Smooth muscle cell (in vitro differentiated cells): Measurements from ENCODE around the gene RRM1. TPM values are rescaled to one million over a fixed set of nuclear protein-coding genes. Genes with fewer than 3 reads are reported as not detected.

Experiments
- DNase-seq: peaks from one replicate; lab custom pipeline; 2025; ENCODE audit not compliant: unreplicated experiment; lab: John Stamatoyannopoulos, UW
- H2AFZ ChIP-seq: fragments of 200-600 bp; sonication (generic); 2 replicates; pipeline ENCODE4 v1.6.0; 2016; ENCODE audit warnings: antibody characterized with exemption, low read depth, mild to moderate bottlenecking
- H3F3A ChIP-seq: fragments of 200-600 bp; sonication (generic); 2 replicates; pipeline ENCODE4 v1.6.0; 2017; ENCODE audit warnings: antibody characterized with exemption, low read depth
- H3K27ac ChIP-seq: fragments of 200-600 bp; sonication (generic); 2 replicates; pipeline ENCODE4 v1.5.1; 2016; ENCODE audit warnings: low read depth, mild to moderate bottlenecking
- H3K27me3 ChIP-seq: fragments of 200-600 bp; sonication (generic); 2 replicates; pipeline ENCODE4 v1.6.1; 2016; ENCODE audit warnings: low read depth, mild to moderate bottlenecking
- H3K36me3 ChIP-seq: fragments of 200-600 bp; sonication (generic); 2 replicates; pipeline ENCODE4 v1.5.1; 2016; ENCODE audit warnings: low read depth
- H3K4me1 ChIP-seq: fragments of 200-600 bp; sonication (generic); 2 replicates; pipeline ENCODE4 v1.5.1; 2016; ENCODE audit warnings: low read depth
- H3K4me2 ChIP-seq: fragments of 200-600 bp; sonication (generic); 2 replicates; pipeline ENCODE4 v1.6.0; 2016; ENCODE audit warnings: mild to moderate bottlenecking
- H3K4me3 ChIP-seq: fragments of 200-600 bp; sonication (generic); 2 replicates; pipeline ENCODE4 v1.5.1; 2016; ENCODE audit warnings: mild to moderate bottlenecking
- H3K79me2 ChIP-seq: fragments of 200-600 bp; sonication (generic); 2 replicates; pipeline ENCODE4 v1.6.0; 2016; ENCODE audit warnings: low read depth, mild to moderate bottlenecking
- H3K9ac ChIP-seq: fragments of 200-600 bp; sonication (generic); 2 replicates; pipeline ENCODE4 v1.6.0; 2016; ENCODE audit warnings: low read depth
- H3K9me3 ChIP-seq: fragments of 200-600 bp; sonication (generic); replicated peaks from 2 replicates; pipeline ENCODE4 v1.5.1; 2016; ENCODE audit warnings: low read depth
- H4K20me1 ChIP-seq: fragments of 200-600 bp; sonication (generic); 2 replicates; pipeline ENCODE4 v1.6.0; 2016; ENCODE audit warnings: low read depth
- WGBS: methylation state at CpG from one replicate; pipeline ENCODE4 v1.1.7; 2016; ENCODE audit warnings: low lambda C conversion rate; 5-methylcytosine and 5-hydroxymethylcytosine counted together
- polyA plus RNA-seq: library from polyadenylated mRNA; unstranded; fragments of >200 nt; fragmentation: Nextera tagmentation; extraction: Ambion mirVana; gene quantifications from 2 replicates; pipeline ENCODE4 v1.2.1, GENCODE V29; 2016
- total RNA-seq: library from RNA; depleted of rRNA; stranded (reverse); fragments of >200 nt; gene quantifications from 2 replicates; pipeline ENCODE4 v1.2.3, GENCODE V29; 2014
- TF ChIP-seq, protein P1 (sequence below): fragments of 200-600 bp; sonication (generic); IDR thresholded peaks from 2 replicates; pipeline ENCODE4 v1.5.1; 2017; ENCODE audit warnings: borderline replicate concordance, mild to moderate bottlenecking, antibody characterized with exemption; ENCODE audit not compliant: insufficient read depth, poor library complexity, severe bottlenecking

RRM1 gene
- total and polyA plus RNA-seq, 2 experiments from 2014 or later = 36.4 to 90.5 TPM

DNA sequence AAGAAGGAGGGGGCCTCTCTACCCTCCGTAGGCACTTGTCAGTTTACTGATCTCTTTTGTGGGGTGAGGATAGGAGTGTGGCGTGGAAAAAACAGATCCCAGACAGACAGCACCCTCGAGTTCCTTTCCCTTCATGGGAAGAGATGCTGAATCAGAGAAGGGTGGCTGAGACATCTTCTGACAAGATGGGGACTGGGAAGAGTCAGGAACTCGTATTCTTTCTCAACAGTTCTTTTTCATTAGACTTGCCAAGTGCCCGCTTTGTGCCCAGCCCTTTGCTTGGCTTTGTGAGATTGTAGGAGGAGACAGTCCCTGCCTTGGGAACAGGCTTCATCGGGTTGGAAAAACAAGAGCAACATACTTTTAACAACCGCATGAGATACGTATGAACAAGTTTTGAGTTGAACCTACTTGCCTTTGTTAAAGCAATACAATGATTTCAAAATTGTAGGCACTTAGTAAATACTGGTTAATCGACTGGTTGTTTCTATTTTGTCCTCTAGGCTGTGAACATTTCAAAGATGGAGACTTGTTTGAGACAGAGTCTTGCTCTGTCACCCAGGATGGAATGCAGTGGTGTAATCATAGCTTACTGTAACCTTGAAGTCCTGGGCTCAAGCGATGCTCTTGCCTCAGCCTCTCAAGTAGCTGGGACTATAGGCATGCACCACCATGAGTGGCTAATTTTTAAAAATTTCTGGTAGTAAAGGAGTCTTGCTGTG, 1.1 kb downstream of the RRM1 start:
- Histone ChIP-seq H3K27ac (peak overlapping the region; percentile 90), H3K9ac (peak overlapping the region; percentile 87), H3K79me2 (peaks cover 41% of the 10 kb centered on the region), H3K4me1 (peaks cover 17% of the 10 kb centered on the region), H3F3A (no peaks in the 10 kb centered on the region), H2AFZ (peak overlapping the region; percentile 70), H4K20me1 (peaks cover 8% of the 10 kb centered on the region), H3K4me2 (peak overlapping the region; percentile 86), H3K4me3 (peak overlapping the region; percentile 70), H3K9me3 (no peaks in the 10 kb centered on the region), H3K27me3 (no peaks in the 10 kb centered on the region), H3K36me3 (no peaks in the 10 kb centered on the region)
- DNase-seq = no peak
- TF ChIP-seq, protein P1, sequence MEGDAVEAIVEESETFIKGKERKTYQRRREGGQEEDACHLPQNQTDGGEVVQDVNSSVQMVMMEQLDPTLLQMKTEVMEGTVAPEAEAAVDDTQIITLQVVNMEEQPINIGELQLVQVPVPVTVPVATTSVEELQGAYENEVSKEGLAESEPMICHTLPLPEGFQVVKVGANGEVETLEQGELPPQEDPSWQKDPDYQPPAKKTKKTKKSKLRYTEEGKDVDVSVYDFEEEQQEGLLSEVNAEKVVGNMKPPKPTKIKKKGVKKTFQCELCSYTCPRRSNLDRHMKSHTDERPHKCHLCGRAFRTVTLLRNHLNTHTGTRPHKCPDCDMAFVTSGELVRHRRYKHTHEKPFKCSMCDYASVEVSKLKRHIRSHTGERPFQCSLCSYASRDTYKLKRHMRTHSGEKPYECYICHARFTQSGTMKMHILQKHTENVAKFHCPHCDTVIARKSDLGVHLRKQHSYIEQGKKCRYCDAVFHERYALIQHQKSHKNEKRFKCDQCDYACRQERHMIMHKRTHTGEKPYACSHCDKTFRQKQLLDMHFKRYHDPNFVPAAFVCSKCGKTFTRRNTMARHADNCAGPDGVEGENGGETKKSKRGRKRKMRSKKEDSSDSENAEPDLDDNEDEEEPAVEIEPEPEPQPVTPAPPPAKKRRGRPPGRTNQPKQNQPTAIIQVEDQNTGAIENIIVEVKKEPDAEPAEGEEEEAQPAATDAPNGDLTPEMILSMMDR = no peak
- 23% methylated on average over 10 of the region's 10 CpGs for WGBS

DNA sequence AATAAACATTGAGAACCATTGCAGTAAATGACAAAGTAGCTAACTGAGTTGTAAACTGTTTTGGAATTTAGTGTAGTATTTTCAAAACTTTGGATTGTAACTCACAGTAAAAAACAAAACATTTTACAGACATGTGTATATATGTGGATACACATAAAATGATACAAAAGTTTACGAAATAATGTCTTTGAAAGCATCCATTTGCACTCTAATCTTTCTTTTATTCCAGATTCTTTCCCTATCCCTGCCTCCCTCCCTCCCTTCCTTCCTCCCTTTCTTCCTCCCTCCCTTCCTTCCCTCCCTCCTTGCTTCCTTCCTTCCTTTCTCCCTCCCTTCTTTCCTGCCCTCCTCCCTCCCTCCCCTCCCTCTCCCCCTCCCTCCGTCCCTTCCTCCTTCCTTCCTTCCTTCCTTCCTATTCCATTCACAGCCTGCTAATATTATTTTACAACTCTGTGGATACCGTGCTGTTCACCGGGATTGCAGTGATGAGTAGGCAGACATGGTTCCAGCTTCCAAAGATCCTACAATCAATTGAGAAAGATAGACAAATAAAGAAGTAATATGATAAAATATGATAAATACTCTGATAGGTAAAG, 3.5 kb downstream of the RRM1 start:
- no peak overlapping the region for H3K4me2 ChIP-seq
- no peaks in the 10 kb centered on the region for H3K9me3 ChIP-seq

DNA sequence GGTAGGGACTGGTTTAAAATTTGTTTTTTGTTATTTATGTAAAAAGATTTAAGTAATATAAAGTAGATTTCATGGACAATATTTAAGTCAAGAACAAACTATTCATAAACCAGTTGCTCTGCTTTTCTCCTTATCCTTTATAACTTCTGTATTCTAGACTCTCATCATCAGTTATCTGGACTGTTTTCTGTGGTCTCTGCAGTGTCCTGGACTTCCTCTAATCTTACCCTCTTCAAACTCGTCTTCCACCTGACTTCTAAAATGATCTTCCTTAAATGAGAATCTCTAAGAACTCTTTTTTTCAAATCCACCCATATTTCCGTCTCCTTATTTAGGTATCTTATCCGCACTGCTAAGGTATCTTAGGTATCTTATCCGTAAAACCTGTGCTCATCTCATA, 8.1 kb downstream of the RRM1 start:
- Histone ChIP-seq H3K9me3 (no peaks in the 10 kb centered on the region), H3F3A (no peaks in the 10 kb centered on the region), H3K9ac (no peak overlapping the region), H3K36me3 (peaks cover 8% of the 10 kb centered on the region), H3K27ac (no peak overlapping the region), H2AFZ (no peak overlapping the region), H3K4me2 (no peak overlapping the region), H3K27me3 (no peaks in the 10 kb centered on the region), H3K4me1 (peaks cover 6% of the 10 kb centered on the region), H4K20me1 (peaks cover 13% of the 10 kb centered on the region), H3K79me2 (peaks cover 30% of the 10 kb centered on the region), H3K4me3 (no peak overlapping the region)
- WGBS = over 99% methylated on average over 4 of the region's 4 CpGs
- TF ChIP-seq, protein P1 = no peak
- no peak for DNase-seq

More for the DNA sequence above, 3.5 kb downstream of the RRM1 start:
- Histone ChIP-seq H3K9ac (no peak overlapping the region), H3K27me3 (no peaks in the 10 kb centered on the region), H3K4me3 (no peak overlapping the region), H3K36me3 (no peaks in the 10 kb centered on the region), H4K20me1 (peaks cover 13% of the 10 kb centered on the region), H2AFZ (no peak overlapping the region), H3F3A (no peaks in the 10 kb centered on the region), H3K79me2 (peaks cover 50% of the 10 kb centered on the region), H3K4me1 (peaks cover 17% of the 10 kb centered on the region), H3K27ac (no peak overlapping the region)
- no peak for DNase-seq
- TF ChIP-seq, protein P1 = no peak
- WGBS = 94% methylated on average over 3 of the region's 4 CpGs
